ENCODE results near the gene XPR1.
A peak's percentile ranks its signal among the peaks of the same experiment; 100 is the strongest.

XPR1 gene

DNA sequence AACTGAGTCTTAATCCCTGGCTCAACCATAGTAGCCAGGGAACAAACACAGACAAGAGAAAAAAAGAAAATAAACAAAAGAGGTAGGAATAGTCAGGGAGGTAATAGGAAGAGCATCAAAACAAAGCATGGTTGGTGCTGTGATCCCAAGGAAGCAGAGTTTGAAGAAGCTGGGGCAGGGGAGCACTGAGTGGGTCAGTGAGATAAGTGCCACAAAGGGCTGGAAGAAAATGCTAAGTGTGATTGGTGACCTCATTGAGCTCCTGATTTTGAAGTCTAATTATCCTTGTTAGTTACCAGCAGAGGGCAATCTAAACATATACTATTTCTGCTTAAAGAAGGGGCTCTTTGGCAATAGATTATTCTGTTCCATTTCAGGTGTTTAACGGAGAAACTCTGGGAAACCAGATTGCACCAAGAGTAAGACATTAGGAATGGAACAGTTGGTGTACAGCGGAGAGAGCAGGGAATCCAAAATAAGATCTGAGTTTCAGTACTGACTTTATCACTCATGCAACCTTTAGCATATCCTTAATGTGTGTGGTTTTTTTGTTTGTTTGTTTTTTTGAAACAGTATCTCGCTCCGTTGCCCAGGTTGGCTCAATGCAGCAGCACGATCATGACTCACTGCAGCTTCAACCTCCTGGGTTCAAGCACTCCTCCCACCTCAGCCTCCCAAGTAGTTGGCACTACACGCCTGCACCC is 250.1 kb downstream of the XPR1 start:
- peak; percentile 56 for DNase-seq (ENCODE audit: low read depth, low spot score)
- in situ Hi-C loops (cut with HindIII; ENCODE audit: low sequenced_read_pairs): no loop called here
- TF ChIP-seq, protein P1, sequence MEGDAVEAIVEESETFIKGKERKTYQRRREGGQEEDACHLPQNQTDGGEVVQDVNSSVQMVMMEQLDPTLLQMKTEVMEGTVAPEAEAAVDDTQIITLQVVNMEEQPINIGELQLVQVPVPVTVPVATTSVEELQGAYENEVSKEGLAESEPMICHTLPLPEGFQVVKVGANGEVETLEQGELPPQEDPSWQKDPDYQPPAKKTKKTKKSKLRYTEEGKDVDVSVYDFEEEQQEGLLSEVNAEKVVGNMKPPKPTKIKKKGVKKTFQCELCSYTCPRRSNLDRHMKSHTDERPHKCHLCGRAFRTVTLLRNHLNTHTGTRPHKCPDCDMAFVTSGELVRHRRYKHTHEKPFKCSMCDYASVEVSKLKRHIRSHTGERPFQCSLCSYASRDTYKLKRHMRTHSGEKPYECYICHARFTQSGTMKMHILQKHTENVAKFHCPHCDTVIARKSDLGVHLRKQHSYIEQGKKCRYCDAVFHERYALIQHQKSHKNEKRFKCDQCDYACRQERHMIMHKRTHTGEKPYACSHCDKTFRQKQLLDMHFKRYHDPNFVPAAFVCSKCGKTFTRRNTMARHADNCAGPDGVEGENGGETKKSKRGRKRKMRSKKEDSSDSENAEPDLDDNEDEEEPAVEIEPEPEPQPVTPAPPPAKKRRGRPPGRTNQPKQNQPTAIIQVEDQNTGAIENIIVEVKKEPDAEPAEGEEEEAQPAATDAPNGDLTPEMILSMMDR (IDR thresholded peaks at IDR 0.05; ENCODE audit: low read depth, low read length): peak; percentile 36
- no peak overlapping the region for H3K4me3 ChIP-seq (ENCODE audit: low read depth, low read length)

DNA sequence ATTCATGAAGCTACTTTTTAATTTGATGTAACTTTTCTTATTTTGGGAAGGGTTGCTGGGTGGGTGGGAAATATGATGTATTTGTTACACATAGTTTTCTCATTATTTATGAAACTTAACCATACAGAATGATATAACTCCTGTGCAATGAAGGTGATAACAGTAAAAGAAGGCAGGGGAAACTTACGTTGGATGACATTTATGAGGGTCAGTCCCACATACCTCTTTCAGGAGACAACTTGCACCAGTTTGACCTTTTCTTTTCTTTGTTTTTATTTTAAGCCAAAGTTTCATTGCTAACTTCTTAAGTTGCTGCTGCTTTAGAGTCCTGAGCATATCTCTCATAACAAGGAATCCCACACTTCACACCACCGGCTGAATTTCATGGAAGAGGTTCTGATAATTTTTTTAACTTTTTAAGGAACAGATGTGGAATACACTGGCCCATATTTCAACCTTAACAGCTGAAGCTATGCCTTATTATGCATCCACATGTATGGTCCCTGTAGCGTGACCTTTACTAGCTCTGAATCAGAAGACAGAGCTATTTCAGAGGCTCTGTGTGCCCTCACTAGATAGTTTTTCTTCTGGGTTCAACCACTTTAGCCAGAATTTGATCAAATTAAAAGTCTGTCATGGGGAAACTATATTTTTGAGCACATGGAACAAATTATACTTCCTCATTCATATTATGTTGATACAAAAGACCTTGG is 252.9 kb downstream of the XPR1 start:
- no peak overlapping the region for H3K4me3 ChIP-seq (ENCODE audit: low read depth, low read length)
- TF ChIP-seq, protein P1 (IDR thresholded peaks at IDR 0.05; ENCODE audit: low read depth, low read length): no peak
- in situ Hi-C loops (cut with HindIII; ENCODE audit: low sequenced_read_pairs): no loop called here
- DNase-seq (ENCODE audit: low read depth, low spot score): no peak

DNA sequence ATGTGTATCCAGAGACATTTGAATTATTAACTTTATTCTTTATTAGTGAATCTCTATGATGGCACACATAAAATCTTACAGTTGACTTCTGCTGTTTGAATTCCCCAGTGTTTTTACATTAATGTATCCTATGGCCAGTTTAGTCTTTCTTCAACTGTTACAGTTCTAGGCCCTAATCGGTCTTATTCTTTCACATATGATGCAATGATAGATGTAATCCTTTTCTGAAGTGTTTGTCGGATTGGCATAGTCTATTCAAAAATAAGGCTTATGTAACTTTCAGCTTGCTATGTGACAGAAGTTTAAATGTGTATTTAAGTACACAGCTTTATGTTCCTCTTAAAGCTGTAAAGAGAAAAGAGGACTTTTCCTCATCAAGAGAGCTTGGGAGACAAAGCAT is 254.5 kb downstream of the XPR1 start:
- no peak for DNase-seq (ENCODE audit: low read depth, low spot score)
- TF ChIP-seq, protein P1 (IDR thresholded peaks at IDR 0.05; ENCODE audit: low read depth, low read length): no peak
- no peak overlapping the region for H3K4me3 ChIP-seq (ENCODE audit: low read depth, low read length)
- in situ Hi-C loops (cut with HindIII; ENCODE audit: low sequenced_read_pairs): no loop called here

DNA sequence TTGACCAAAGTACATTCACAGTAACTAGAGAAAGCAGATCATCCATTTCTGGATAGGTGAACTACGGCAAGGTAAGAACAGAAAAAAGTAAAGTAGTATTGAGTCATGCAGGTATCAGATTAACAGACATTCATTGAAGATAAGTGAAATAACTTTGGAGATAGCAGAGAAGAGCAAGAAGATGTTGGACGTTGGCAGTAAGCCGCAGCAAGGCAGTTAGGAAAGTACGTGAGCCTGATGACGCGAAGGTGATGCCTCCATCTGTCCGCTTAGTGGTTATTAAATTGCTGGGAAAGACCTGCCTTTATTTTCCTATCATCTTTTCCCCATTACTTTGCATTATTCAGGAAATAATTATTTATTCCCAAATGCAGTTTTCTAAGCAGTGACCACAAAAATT is 256.0 kb downstream of the XPR1 start:
- TF ChIP-seq, protein P1 (IDR thresholded peaks at IDR 0.05; ENCODE audit: low read depth, low read length): no peak
- in situ Hi-C loops (cut with HindIII; ENCODE audit: low sequenced_read_pairs): no loop called here
- DNase-seq (ENCODE audit: low read depth, low spot score): no peak
- H3K4me3 ChIP-seq (ENCODE audit: low read depth, low read length): no peak overlapping the region

DNA sequence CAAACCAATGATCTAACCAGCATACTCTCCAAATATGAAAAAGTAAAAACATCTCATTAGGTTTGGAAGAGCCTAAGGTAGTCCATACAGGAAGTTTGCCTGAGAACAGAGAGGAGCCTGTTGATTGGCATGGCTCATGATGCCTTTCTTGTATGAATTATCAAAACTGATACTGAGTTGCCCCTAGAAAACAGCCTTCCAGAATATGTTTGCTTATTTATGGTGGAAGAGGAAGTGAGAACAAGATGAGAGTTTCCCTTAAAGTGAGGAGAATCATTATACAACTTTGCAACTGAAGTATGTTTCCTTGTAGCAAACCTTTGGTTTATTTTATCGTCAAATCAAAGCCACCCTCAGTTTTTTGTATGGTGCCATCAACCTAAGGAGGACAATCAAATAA is 257.0 kb downstream of the XPR1 start:
- no peak overlapping the region for H3K4me3 ChIP-seq (ENCODE audit: low read depth, low read length)
- in situ Hi-C loops (cut with HindIII; ENCODE audit: low sequenced_read_pairs): no loop called here
- DNase-seq (ENCODE audit: low read depth, low spot score): no peak
- TF ChIP-seq, protein P1 (IDR thresholded peaks at IDR 0.05; ENCODE audit: low read depth, low read length): no peak

DNA sequence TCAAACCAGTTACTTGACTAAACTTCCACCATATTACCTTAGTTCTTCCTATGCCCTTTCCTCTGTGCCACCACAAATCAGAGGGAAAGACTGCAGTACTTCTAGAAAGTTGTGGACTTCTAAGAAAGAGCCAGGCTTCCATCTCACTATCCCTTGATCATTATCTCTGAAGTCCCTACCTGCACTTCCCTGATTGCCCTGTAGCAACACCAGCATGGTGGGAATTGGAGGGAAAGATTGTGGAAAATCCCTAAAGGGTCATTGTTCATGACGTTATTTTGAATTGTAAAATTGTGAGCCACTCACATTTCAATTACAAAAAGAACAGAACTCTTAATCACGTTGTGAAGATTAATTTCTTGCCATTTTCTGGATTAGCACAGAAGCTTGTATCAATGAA is 257.5 kb downstream of the XPR1 start:
- no peak for DNase-seq (ENCODE audit: low read depth, low spot score)
- no peak overlapping the region for H3K4me3 ChIP-seq (ENCODE audit: low read depth, low read length)
- in situ Hi-C loops (cut with HindIII; ENCODE audit: low sequenced_read_pairs): no loop called here
- TF ChIP-seq, protein P1 (IDR thresholded peaks at IDR 0.05; ENCODE audit: low read depth, low read length): no peak
